SK-N-MC (cell line): Measurements from ENCODE around the gene SPIRE1.

Experiments
- EZH2 ChIP-seq: fragments of 200-600 bp; sonication (generic); IDR thresholded peaks from one replicate; pipeline ENCODE4 v1.6.1; 2017; ENCODE audit warnings: antibody characterized with exemption
- FOXP2 ChIP-seq: optimal IDR thresholded peaks from 2 replicates; pipeline ENCODE3; 2011; ENCODE audit warnings: mild to moderate bottlenecking, moderate library complexity; ENCODE audit not compliant: insufficient read depth; ENCODE audit errors: extremely low read length, control extremely low read depth
- POLR2AphosphoS5 ChIP-seq: IDR thresholded peaks from 2 replicates; pipeline ENCODE4 v1.6.1; 2012; ENCODE audit warnings: mild to moderate bottlenecking, low read depth, low read length, borderline replicate concordance

GRCh38 chr18:12679183-12679786 is 21.4 kb upstream of the SPIRE1 start:
- TF ChIP-seq EZH2 (no peak), POLR2AphosphoS5 (peak; percentile 80), FOXP2 (no peak)
